Lower lobe of right lung (tissue), 2 donors: ENCODE measurements around the gene BET1L. TPM values are rescaled to one million over a fixed set of nuclear protein-coding genes. Genes with fewer than 3 reads are reported as not detected.
"Not testable (repeated sequence)": the region's sequence is repeated elsewhere in the genome, so short reads cannot be mapped to it uniquely, and the experiment has no call there.

Experiments
- ATAC-seq, 2 donors: fragments of 200-7000 bp; cut with Tn5 transposase; one replicate each; pipeline ENCODE4 v1.9.1; 2020 to 2022; ENCODE audit warnings: mild to moderate bottlenecking in 2 of 2, moderate library complexity in 2 of 2
- DNase-seq: peaks from one replicate; pipeline ENCODE4 v3.0.0-alpha.2; 2020
- H3K27ac ChIP-seq: fragments of 200-600 bp; one replicate; pipeline ENCODE4 v1.8.0; 2022
- H3K27me3 ChIP-seq: fragments of 200-600 bp; one replicate; pipeline ENCODE4 v1.8.0; 2022; ENCODE audit warnings: low read depth
- H3K36me3 ChIP-seq: fragments of 200-600 bp; one replicate; pipeline ENCODE4 v1.8.0; 2022; ENCODE audit warnings: mild to moderate bottlenecking
- H3K4me1 ChIP-seq: fragments of 200-600 bp; one replicate; pipeline ENCODE4 v1.8.0; 2022
- H3K4me3 ChIP-seq: fragments of 200-600 bp; one replicate; pipeline ENCODE4 v1.8.0; 2022; ENCODE audit warnings: mild to moderate bottlenecking
- H3K9me3 ChIP-seq: fragments of 200-600 bp; one replicate; pipeline ENCODE4 v1.8.0; 2022
- intact Hi-C: fragments of 100-400 bp; cut with DNase I; formaldehyde crosslinking; loops from one replicate; pipeline ENCODE4 v1.11.0; 2022
- total RNA-seq: library from RNA; stranded (reverse); fragmentation: NEBNext Ultra II Directional; extraction: Animal tissue kit (Norgen Biotek cat#: 25700); gene quantifications from one replicate; pipeline ENCODE4 v1.2.1, GENCODE V29; 2021
- TF ChIP-seq, protein P1 (sequence below): fragments of 200-600 bp; IDR thresholded peaks from one replicate; pipeline ENCODE4 v1.8.0; 2022; ENCODE audit warnings: antibody characterized with exemption, mild to moderate bottlenecking
- donor health status: DM: no; HTN: yes; CAD: no; lungs with severe emphysema.

Gene BET1L
- total RNA-seq, 1 donor from 2014 or later: 54.2 TPM

GRCh38 chr11:241634-242033 lies 34.4 kb upstream of the BET1L start:
- Histone ChIP-seq H3K4me1 (peaks cover 16% of the 10 kb centered on the region), H3K27me3 (no peaks in the 10 kb centered on the region), H3K4me3 (no peak overlapping the region), H3K27ac (no peak overlapping the region), H3K9me3 (no peaks in the 10 kb centered on the region), H3K36me3 (peaks cover 77% of the 10 kb centered on the region)
- DNase-seq (no peak), ATAC-seq (no peak)
- TF ChIP-seq, protein P1, sequence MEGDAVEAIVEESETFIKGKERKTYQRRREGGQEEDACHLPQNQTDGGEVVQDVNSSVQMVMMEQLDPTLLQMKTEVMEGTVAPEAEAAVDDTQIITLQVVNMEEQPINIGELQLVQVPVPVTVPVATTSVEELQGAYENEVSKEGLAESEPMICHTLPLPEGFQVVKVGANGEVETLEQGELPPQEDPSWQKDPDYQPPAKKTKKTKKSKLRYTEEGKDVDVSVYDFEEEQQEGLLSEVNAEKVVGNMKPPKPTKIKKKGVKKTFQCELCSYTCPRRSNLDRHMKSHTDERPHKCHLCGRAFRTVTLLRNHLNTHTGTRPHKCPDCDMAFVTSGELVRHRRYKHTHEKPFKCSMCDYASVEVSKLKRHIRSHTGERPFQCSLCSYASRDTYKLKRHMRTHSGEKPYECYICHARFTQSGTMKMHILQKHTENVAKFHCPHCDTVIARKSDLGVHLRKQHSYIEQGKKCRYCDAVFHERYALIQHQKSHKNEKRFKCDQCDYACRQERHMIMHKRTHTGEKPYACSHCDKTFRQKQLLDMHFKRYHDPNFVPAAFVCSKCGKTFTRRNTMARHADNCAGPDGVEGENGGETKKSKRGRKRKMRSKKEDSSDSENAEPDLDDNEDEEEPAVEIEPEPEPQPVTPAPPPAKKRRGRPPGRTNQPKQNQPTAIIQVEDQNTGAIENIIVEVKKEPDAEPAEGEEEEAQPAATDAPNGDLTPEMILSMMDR: no peak
- intact Hi-C loops: no loop called here

DNA sequence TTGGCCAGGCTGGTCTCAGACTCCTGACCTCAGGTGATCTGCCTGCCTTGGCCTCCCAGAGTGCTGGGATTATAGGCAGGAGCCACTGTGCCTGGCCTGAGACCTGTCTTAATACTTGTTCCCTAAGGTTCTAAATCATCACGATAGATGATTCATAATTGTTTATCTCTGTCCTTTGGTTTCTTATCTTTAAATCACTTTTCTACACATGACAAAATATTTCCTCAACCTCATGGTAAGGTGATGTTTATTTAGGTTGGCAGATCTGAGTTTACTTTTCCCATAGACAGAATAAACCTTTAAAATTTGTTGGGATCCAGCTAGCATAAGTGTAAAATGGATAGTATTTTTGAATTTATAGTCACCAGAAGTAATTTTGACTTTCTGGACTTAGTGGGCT lies 33.1 kb upstream of the BET1L start:
- ATAC-seq (no peak), DNase-seq (no peak)
- Histone ChIP-seq H3K4me3 (no peak overlapping the region), H3K27ac (no peak overlapping the region), H3K36me3 (peaks cover 66% of the 10 kb centered on the region), H3K9me3 (no peaks in the 10 kb centered on the region), H3K27me3 (no peaks in the 10 kb centered on the region), H3K4me1 (peaks cover 19% of the 10 kb centered on the region)
- TF ChIP-seq, protein P1: no peak
- intact Hi-C loops: no loop called here

- H3K9me3 ChIP-seq, intact Hi-C loops, H3K4me3 ChIP-seq, ATAC-seq, DNase-seq, H3K27ac ChIP-seq, H3K27me3 ChIP-seq: not testable (repeated sequence)
- Histone ChIP-seq H3K36me3 (peaks cover 46% of the 10 kb centered on the region), H3K4me1 (peaks cover 27% of the 10 kb centered on the region)
These were observed 31.1 kb upstream of the BET1L start for GRCh38 chr11:238346-238745.

- Histone ChIP-seq H3K9me3 (no peaks in the 10 kb centered on the region), H3K4me3 (peak within 1 kb of the TSS; percentile 94), H3K27ac (peak within 1 kb of the TSS; percentile 96), H3K27me3 (no peaks in the 10 kb centered on the region), H3K36me3 (peaks cover 33% of the 10 kb centered on the region), H3K4me1 (peaks cover 27% of the 10 kb centered on the region)
- ATAC-seq: peak; percentile 95 to 96
- peak; percentile 94 for DNase-seq
- TF ChIP-seq, protein P1: no peak
- intact Hi-C loops: no loop called here
These were observed 29.9 kb upstream of the BET1L start, which contains the start of gene PSMD13 for GRCh38 chr11:236774-237767. Gene PSMD13, plus strand, starts transcription at chr11:236976. Its CDS starts 74 bp downstream, at chr11:237050.

DNA sequence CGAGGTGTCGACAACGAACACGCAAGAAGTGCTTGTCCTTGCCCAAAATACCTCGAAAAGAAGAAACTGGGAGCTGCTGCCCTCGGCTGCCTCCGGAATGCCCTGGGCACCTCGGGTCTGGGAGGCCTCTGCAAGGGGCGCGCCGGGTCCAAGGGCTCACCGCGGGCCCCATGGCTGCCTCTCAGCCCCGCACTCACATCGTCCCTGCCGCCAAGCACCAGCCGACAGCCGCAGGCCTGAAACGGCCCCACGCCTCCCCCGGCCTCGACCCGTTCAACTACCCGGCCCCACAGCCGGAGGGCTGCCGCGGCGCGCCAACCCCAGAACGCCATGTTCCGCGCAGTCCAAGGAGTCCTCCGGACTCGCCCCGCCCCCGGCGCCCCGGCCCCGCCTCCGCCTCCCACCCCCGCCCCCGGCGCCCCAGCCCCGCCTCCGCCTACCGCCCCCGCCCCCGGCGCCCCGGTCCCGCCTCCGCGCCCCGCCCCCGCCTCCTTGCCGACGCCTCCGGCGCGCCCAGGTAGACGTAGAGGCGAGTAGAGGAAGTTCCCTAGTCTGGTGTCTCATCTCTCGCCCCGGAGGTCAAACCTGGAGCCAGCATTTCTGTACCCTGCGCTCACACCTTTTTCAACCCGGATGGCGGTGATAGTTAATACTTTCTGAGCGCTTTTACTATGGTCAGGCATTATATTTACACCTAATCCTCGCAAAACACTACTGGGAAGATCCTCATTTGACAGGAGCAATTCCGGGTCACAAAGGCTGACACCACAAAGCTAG lies 29.0 kb upstream of the BET1L start, which contains the start of gene SIRT3:
Gene SIRT3, minus strand, starts transcription at position 346 of the 777 bp plus-strand sequence. Its CDS starts 14 bp downstream, at position 332.
- Histone ChIP-seq H3K27ac (peak within 1 kb of the TSS; percentile 96), H3K9me3 (no peaks in the 10 kb centered on the region), H3K36me3 (peaks cover 28% of the 10 kb centered on the region), H3K27me3 (no peaks in the 10 kb centered on the region), H3K4me1 (peaks cover 27% of the 10 kb centered on the region), H3K4me3 (peak within 1 kb of the TSS; percentile 94)
- intact Hi-C loops: no loop called here
- TF ChIP-seq, protein P1: no peak
- ATAC-seq (peak; percentile 95 to 96), DNase-seq (peak; percentile 89)
